Mesothelial cell of epicardium (in vitro differentiated cells): ENCODE results near the gene DIP2C. TPM values are rescaled to one million over a fixed set of nuclear protein-coding genes. Genes with fewer than 3 reads are reported as not detected.
A peak's percentile ranks its signal among the peaks of the same experiment; 100 is the strongest.

Experiments
- DNase-seq, 2 experiments: peaks; one replicate each; pipeline ENCODE4 v3.0.0; 2021; ENCODE audit warnings: low spot score in 2 of 2; ENCODE audit not compliant: unreplicated experiment in 2 of 2
- H3K27ac Mint-ChIP-seq: 2 replicates; pipeline ENCODE4 v1.8.0; 2021; ENCODE audit warnings: mixed read lengths
- H3K27me3 Mint-ChIP-seq: 2 replicates; pipeline ENCODE4 v1.8.0; 2021; ENCODE audit warnings: low read depth, mixed read lengths
- H3K36me3 Mint-ChIP-seq: 2 replicates; pipeline ENCODE4 v1.8.0; 2021; ENCODE audit warnings: mixed read lengths
- H3K4me1 Mint-ChIP-seq: 2 replicates; pipeline ENCODE4 v1.8.0; 2021; ENCODE audit warnings: mixed read lengths
- H3K4me3 Mint-ChIP-seq: 2 replicates; pipeline ENCODE4 v1.8.0; 2021; ENCODE audit warnings: mild to moderate bottlenecking, moderate library complexity, mixed read lengths
- H3K9me3 Mint-ChIP-seq: 2 replicates; pipeline ENCODE4 v1.8.0; 2021; ENCODE audit warnings: mixed read lengths
- CTCF ChIP-seq: fragments of 200-600 bp; sonication (generic); IDR thresholded peaks from one replicate; pipeline ENCODE4 v1.5.0; 2021; ENCODE audit warnings: antibody characterized with exemption; ENCODE audit not compliant: unreplicated experiment
- total RNA-seq: library from RNA; stranded (reverse); gene quantifications from 3 replicates; pipeline ENCODE4 v1.2.1, GENCODE V29; 2021

Gene DIP2C
- total RNA-seq, 1 donor from 2014 or later = 30.3 TPM

- Mint-ChIP-seq H3K4me3 (no peak overlapping the region), H3K9me3 (no peaks in the 10 kb centered on the region), H3K4me1 (peaks cover 46% of the 10 kb centered on the region), H3K36me3 (no peaks in the 10 kb centered on the region), H3K27me3 (no peaks in the 10 kb centered on the region), H3K27ac (peak overlapping the region; percentile 82)
- TF ChIP-seq CTCF = no peak
- DNase-seq = no peak
Observed at GRCh38 chr10:625751-626711, 63.4 kb downstream of the DIP2C start.

- peaks cover 43% of the 10 kb centered on the region for H3K4me1 Mint-ChIP-seq
- peak overlapping the region; percentile 11 for H3K4me3 Mint-ChIP-seq
- no peak for DNase-seq
- TF ChIP-seq CTCF = no peak
- H3K36me3 Mint-ChIP-seq = no peaks in the 10 kb centered on the region
- H3K27me3 Mint-ChIP-seq = no peaks in the 10 kb centered on the region
- peak overlapping the region; percentile 82 for H3K27ac Mint-ChIP-seq
- no peaks in the 10 kb centered on the region for H3K9me3 Mint-ChIP-seq
Observed at GRCh38 chr10:625333-625696, 64.2 kb downstream of the DIP2C start.

- no peak for DNase-seq
- Mint-ChIP-seq H3K27me3 (no peaks in the 10 kb centered on the region), H3K27ac (peak overlapping the region; percentile 92), H3K36me3 (no peaks in the 10 kb centered on the region), H3K4me3 (peak overlapping the region; percentile 44), H3K9me3 (no peaks in the 10 kb centered on the region), H3K4me1 (peaks cover 48% of the 10 kb centered on the region)
- TF ChIP-seq CTCF = no peak
Observed at GRCh38 chr10:624605-625332, 64.7 kb downstream of the DIP2C start.

GRCh38 chr10:624312-624604 is 65.2 kb downstream of the DIP2C start:
- Mint-ChIP-seq H3K36me3 (no peaks in the 10 kb centered on the region), H3K9me3 (no peaks in the 10 kb centered on the region), H3K27ac (peak overlapping the region; percentile 92), H3K4me1 (peaks cover 52% of the 10 kb centered on the region), H3K27me3 (no peaks in the 10 kb centered on the region), H3K4me3 (peak overlapping the region; percentile 44)
- TF ChIP-seq CTCF = no peak
- DNase-seq = no peak

GRCh38 chr10:623477-624311 is 65.8 kb downstream of the DIP2C start:
- peaks cover 57% of the 10 kb centered on the region for H3K4me1 Mint-ChIP-seq
- no peak overlapping the region for H3K4me3 Mint-ChIP-seq
- no peak for DNase-seq
- H3K27ac Mint-ChIP-seq = peak overlapping the region; percentile 25
- TF ChIP-seq CTCF = no peak
- H3K9me3 Mint-ChIP-seq = no peaks in the 10 kb centered on the region
- no peaks in the 10 kb centered on the region for H3K36me3 Mint-ChIP-seq
- H3K27me3 Mint-ChIP-seq = no peaks in the 10 kb centered on the region
